HAP-1 (cell line): Measurements from ENCODE around the gene CNNM3.

Source experiments
- DNase-seq, 2 experiments: peaks; one replicate each; pipeline ENCODE4 v3.0.0-alpha.2; 2016 to 2020; ENCODE audit warnings: low spot score in 2 of 2
- H3K27me3 ChIP-seq: fragments of 250-450 bp; sonication (Bioruptor Pico); 2 replicates; pipeline ENCODE4 v1.5.1; 2020; ENCODE audit warnings: low read depth, mild to moderate bottlenecking, moderate library complexity
- H3K36me3 ChIP-seq: fragments of 250-450 bp; sonication (Bioruptor Pico); replicated peaks from 2 replicates; pipeline ENCODE4 v1.5.1; 2020; ENCODE audit warnings: mild to moderate bottlenecking
- H3K4me1 ChIP-seq: fragments of 250-450 bp; sonication (Bioruptor Pico); 2 replicates; pipeline ENCODE4 v1.5.1; 2020; ENCODE audit warnings: mild to moderate bottlenecking
- H3K4me3 ChIP-seq: fragments of 250-450 bp; sonication (Bioruptor Pico); 2 replicates; pipeline ENCODE4 v1.5.1; 2020; ENCODE audit warnings: mild to moderate bottlenecking, moderate library complexity
- H3K9me3 ChIP-seq: fragments of 250-450 bp; sonication (Bioruptor Pico); 2 replicates; pipeline ENCODE4 v1.5.1; 2020; ENCODE audit warnings: mild to moderate bottlenecking, moderate library complexity
- in situ Hi-C: fragments of 300-500 bp; cut with MboI; formaldehyde crosslinking; loops from 3 replicates; pipeline ENCODE4 v1.14.3; 2020; ENCODE audit warnings: low sequenced_read_pairs, inconsistent platforms, mixed read lengths

CNNM3 gene

GRCh38 chr2:96832754-96833507, 16.9 kb downstream of the CNNM3 start:
- in situ Hi-C loops: no loop called here
- H3K36me3 ChIP-seq: peaks cover 52% of the 10 kb centered on the region
- DNase-seq: peak in 1 of 2 experiments; percentile 67
- no peak overlapping the region for H3K4me3 ChIP-seq
- H3K27me3 ChIP-seq: no peaks in the 10 kb centered on the region
- no peaks in the 10 kb centered on the region for H3K9me3 ChIP-seq
- H3K4me1 ChIP-seq: peaks cover 8% of the 10 kb centered on the region; the same call in 1 of the 2 replicates

- in situ Hi-C loops: no loop called here
- no peaks in the 10 kb centered on the region for H3K27me3 ChIP-seq
- no peak for DNase-seq
- peaks cover 8% of the 10 kb centered on the region; the same call in 1 of the 2 replicates for H3K4me1 ChIP-seq
- peaks cover 46% of the 10 kb centered on the region for H3K36me3 ChIP-seq
- no peak overlapping the region for H3K4me3 ChIP-seq
- H3K9me3 ChIP-seq: no peaks in the 10 kb centered on the region
Measured at GRCh38 chr2:96835830-96836229, 19.8 kb downstream of the CNNM3 start.

- DNase-seq: no peak
- Histone ChIP-seq H3K36me3 (peaks cover 30% of the 10 kb centered on the region), H3K4me1 (peaks cover 6% of the 10 kb centered on the region; the same call in 1 of the 2 replicates), H3K27me3 (no peaks in the 10 kb centered on the region), H3K4me3 (no peak overlapping the region), H3K9me3 (no peaks in the 10 kb centered on the region)
- in situ Hi-C loops: no loop called here
Measured at GRCh38 chr2:96837575-96837974, 21.5 kb downstream of the CNNM3 start.

GRCh38 chr2:96838345-96839292, 22.6 kb downstream of the CNNM3 start:
- Histone ChIP-seq H3K27me3 (no peaks in the 10 kb centered on the region), H3K9me3 (no peaks in the 10 kb centered on the region), H3K4me3 (no peak overlapping the region), H3K36me3 (peaks cover 21% of the 10 kb centered on the region), H3K4me1 (no peaks in the 10 kb centered on the region)
- no peak for DNase-seq
- in situ Hi-C loops: no loop called here

- Histone ChIP-seq H3K4me1 (no peaks in the 10 kb centered on the region), H3K36me3 (peaks cover 20% of the 10 kb centered on the region), H3K4me3 (no peak overlapping the region), H3K9me3 (no peaks in the 10 kb centered on the region), H3K27me3 (no peaks in the 10 kb centered on the region)
- no peak for DNase-seq
- in situ Hi-C loops: no loop called here
Measured at GRCh38 chr2:96839293-96839874, 23.3 kb downstream of the CNNM3 start.

GRCh38 chr2:96839875-96840850, 24.1 kb downstream of the CNNM3 start:
- DNase-seq: no peak
- in situ Hi-C loops: no loop called here
- peaks cover 20% of the 10 kb centered on the region for H3K36me3 ChIP-seq

GRCh38 chr2:96841701-96842495, 25.8 kb downstream of the CNNM3 start:
- in situ Hi-C loops: no loop called here
- no peak for DNase-seq
- Histone ChIP-seq H3K4me3 (no peak overlapping the region), H3K4me1 (no peaks in the 10 kb centered on the region), H3K27me3 (no peaks in the 10 kb centered on the region), H3K9me3 (no peaks in the 10 kb centered on the region), H3K36me3 (peaks cover 21% of the 10 kb centered on the region)

More at GRCh38 chr2:96839875-96840850, 24.1 kb downstream of the CNNM3 start:
- Histone ChIP-seq H3K4me3 (no peak overlapping the region), H3K27me3 (no peaks in the 10 kb centered on the region), H3K4me1 (no peaks in the 10 kb centered on the region), H3K9me3 (no peaks in the 10 kb centered on the region)

GRCh38 chr2:96842600-96842999, 26.5 kb downstream of the CNNM3 start:
- DNase-seq: no peak
- no peaks in the 10 kb centered on the region for H3K9me3 ChIP-seq
- no peaks in the 10 kb centered on the region for H3K4me1 ChIP-seq
- no peak overlapping the region for H3K4me3 ChIP-seq
- peaks cover 24% of the 10 kb centered on the region for H3K36me3 ChIP-seq
- in situ Hi-C loops: no loop called here
- H3K27me3 ChIP-seq: no peaks in the 10 kb centered on the region

- Histone ChIP-seq H3K4me3 (no peak within 1 kb of the TSS), H3K27me3 (no peaks in the 10 kb centered on the region), H3K4me1 (no peaks in the 10 kb centered on the region), H3K9me3 (no peaks in the 10 kb centered on the region), H3K36me3 (peaks cover 26% of the 10 kb centered on the region)
- no peak for DNase-seq
- in situ Hi-C loops: no loop called here
Measured at GRCh38 chr2:96843538-96844268, 27.6 kb downstream of the CNNM3 start, which contains the start of gene ANKRD23. Gene ANKRD23 (minus strand): TSS chr2:96844021. CDS start chr2:96843992, 29 bp downstream.

- DNase-seq: no peak
- Histone ChIP-seq H3K36me3 (peaks cover 24% of the 10 kb centered on the region), H3K4me3 (no peak overlapping the region), H3K4me1 (no peaks in the 10 kb centered on the region), H3K27me3 (no peaks in the 10 kb centered on the region), H3K9me3 (no peaks in the 10 kb centered on the region)
- in situ Hi-C loops: no loop called here
Measured at GRCh38 chr2:96844405-96844808, 28.3 kb downstream of the CNNM3 start.

- peaks cover 37% of the 10 kb centered on the region for H3K36me3 ChIP-seq
- no peak overlapping the region for H3K4me3 ChIP-seq
- no peaks in the 10 kb centered on the region for H3K9me3 ChIP-seq
- no peak for DNase-seq
- no peaks in the 10 kb centered on the region for H3K4me1 ChIP-seq
- H3K27me3 ChIP-seq: no peaks in the 10 kb centered on the region
- in situ Hi-C loops: no loop called here
Measured at GRCh38 chr2:96846825-96847224, 30.8 kb downstream of the CNNM3 start.

- H3K9me3 ChIP-seq: no peaks in the 10 kb centered on the region
- DNase-seq: no peak
- no peaks in the 10 kb centered on the region for H3K4me1 ChIP-seq
- no peaks in the 10 kb centered on the region for H3K27me3 ChIP-seq
- no peak overlapping the region for H3K4me3 ChIP-seq
- in situ Hi-C loops: no loop called here
- H3K36me3 ChIP-seq: peaks cover 40% of the 10 kb centered on the region
Measured at GRCh38 chr2:96847586-96847985, 31.5 kb downstream of the CNNM3 start.
